ENCODE measurements around the gene DPRX.

The DPRX gene

DNA sequence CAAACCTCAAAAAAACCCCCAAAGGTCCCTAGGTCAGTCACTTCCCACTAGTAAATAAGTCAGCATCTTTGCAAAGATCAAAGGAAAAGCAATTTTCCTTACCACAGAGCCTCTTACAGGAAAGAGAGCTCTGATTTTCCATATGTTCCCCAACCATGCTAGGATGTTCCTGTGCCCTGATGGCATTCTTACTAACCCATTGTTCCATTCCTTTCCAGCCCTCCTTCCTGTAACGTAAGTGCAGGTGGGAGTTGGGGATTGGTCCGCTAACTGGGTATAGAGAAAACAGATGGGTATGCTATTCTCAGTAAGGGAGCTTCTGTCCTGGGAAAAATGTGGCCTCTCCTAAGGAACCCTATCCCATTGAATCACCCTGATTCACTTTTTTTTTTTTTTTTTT, 14.3 kb downstream of the DPRX start:
- no peak overlapping the region for H3K9ac ChIP-seq (ENCODE audit: low read length)
- H3K36me3 ChIP-seq (replicated peaks; ENCODE audit: insufficient read depth, low read length): no peaks in the 10 kb centered on the region
- H4K20me1 ChIP-seq (ENCODE audit: insufficient read depth, low read length): no peaks in the 10 kb centered on the region
- TF ChIP-seq EZH2phosphoT487 (IDR thresholded peaks at IDR 0.05; ENCODE audit: low read length): no peak
- no peak for TF ChIP-seq CTCF (IDR thresholded peaks at IDR 0.05; ENCODE audit: low read length)
- no peak for TF ChIP-seq EZH2 (optimal IDR thresholded peaks at IDR 0.05; ENCODE audit: low read depth, low read length)
- no peak for DNase-seq
- no peaks in the 10 kb centered on the region for H3K79me2 ChIP-seq (ENCODE audit: low read length)
- no peaks in the 10 kb centered on the region for H3K4me1 ChIP-seq (ENCODE audit: low read length)
- H3K27me3 ChIP-seq (replicated peaks; ENCODE audit: insufficient read depth, low read length): no peaks in the 10 kb centered on the region
- H3F3A ChIP-seq (ENCODE audit: insufficient read depth, low read length): no peaks in the 10 kb centered on the region
- no peak overlapping the region for H2AFZ ChIP-seq (ENCODE audit: low read length)
- no peak overlapping the region for H3K4me2 ChIP-seq (ENCODE audit: low read depth, low read length)
- H3K9me3 ChIP-seq (replicated peaks; ENCODE audit: insufficient read depth, low read length): no peaks in the 10 kb centered on the region
- no peaks in the 10 kb centered on the region for H3K9me2 ChIP-seq (replicated peaks; ENCODE audit: insufficient read depth, low read length)
- H3K4me3 ChIP-seq (ENCODE audit: low read length): no peak overlapping the region
- H3K27ac ChIP-seq (ENCODE audit: low read length): no peak overlapping the region

- H3K4me1 ChIP-seq (ENCODE audit: low read length): no peaks in the 10 kb centered on the region
- no peak for TF ChIP-seq EZH2 (optimal IDR thresholded peaks at IDR 0.05; ENCODE audit: low read depth, low read length)
- TF ChIP-seq EZH2phosphoT487 (IDR thresholded peaks at IDR 0.05; ENCODE audit: low read length): no peak
- no peak for TF ChIP-seq CTCF (IDR thresholded peaks at IDR 0.05; ENCODE audit: low read length)
- H3K4me2 ChIP-seq (ENCODE audit: low read depth, low read length): no peak overlapping the region
- no peak overlapping the region for H3K27ac ChIP-seq (ENCODE audit: low read length)
- H3K9ac ChIP-seq (ENCODE audit: low read length): no peak overlapping the region
- H3F3A ChIP-seq (ENCODE audit: insufficient read depth, low read length): no peaks in the 10 kb centered on the region
- no peaks in the 10 kb centered on the region for H3K79me2 ChIP-seq (ENCODE audit: low read length)
- no peaks in the 10 kb centered on the region for H3K36me3 ChIP-seq (replicated peaks; ENCODE audit: insufficient read depth, low read length)
- H3K9me3 ChIP-seq (replicated peaks; ENCODE audit: insufficient read depth, low read length): no peaks in the 10 kb centered on the region
- DNase-seq: no peak
- H3K27me3 ChIP-seq (replicated peaks; ENCODE audit: insufficient read depth, low read length): no peaks in the 10 kb centered on the region
- H2AFZ ChIP-seq (ENCODE audit: low read length): no peak overlapping the region
- H3K9me2 ChIP-seq (replicated peaks; ENCODE audit: insufficient read depth, low read length): no peaks in the 10 kb centered on the region
- H4K20me1 ChIP-seq (ENCODE audit: insufficient read depth, low read length): no peaks in the 10 kb centered on the region
- no peak overlapping the region for H3K4me3 ChIP-seq (ENCODE audit: low read length)
Observed at GRCh38 chr19:53647350-53647749, 15.6 kb downstream of the DPRX start.

- Histone ChIP-seq H4K20me1 (ENCODE audit: insufficient read depth, low read length) (no peaks in the 10 kb centered on the region), H3K9me3 (replicated peaks; ENCODE audit: insufficient read depth, low read length) (no peaks in the 10 kb centered on the region), H3K4me1 (ENCODE audit: low read length) (no peaks in the 10 kb centered on the region), H2AFZ (ENCODE audit: low read length) (no peak overlapping the region), H3K36me3 (replicated peaks; ENCODE audit: insufficient read depth, low read length) (no peaks in the 10 kb centered on the region), H3K27me3 (replicated peaks; ENCODE audit: insufficient read depth, low read length) (no peaks in the 10 kb centered on the region), H3K27ac (ENCODE audit: low read length) (no peak overlapping the region), H3K4me2 (ENCODE audit: low read depth, low read length) (no peak overlapping the region), H3K79me2 (ENCODE audit: low read length) (no peaks in the 10 kb centered on the region), H3K4me3 (ENCODE audit: low read length) (no peak overlapping the region), H3F3A (ENCODE audit: insufficient read depth, low read length) (no peaks in the 10 kb centered on the region), H3K9me2 (replicated peaks; ENCODE audit: insufficient read depth, low read length) (no peaks in the 10 kb centered on the region), H3K9ac (ENCODE audit: low read length) (no peak overlapping the region)
- DNase-seq: no peak
- TF ChIP-seq EZH2 (optimal IDR thresholded peaks at IDR 0.05; ENCODE audit: low read depth, low read length) (no peak), CTCF (IDR thresholded peaks at IDR 0.05; ENCODE audit: low read length) (no peak), EZH2phosphoT487 (IDR thresholded peaks at IDR 0.05; ENCODE audit: low read length) (no peak)
Observed at GRCh38 chr19:53647792-53648191, 16.0 kb downstream of the DPRX start.
